HuH-7 (cell line): ENCODE measurements around the gene USP27X.
A peak's percentile ranks its signal among the peaks of the same experiment; 100 is the strongest.

ENCODE experiments used
- DNase-seq: peaks from one replicate; pipeline ENCODE4 v3.0.0; 2011; ENCODE audit warnings: low spot score

USP27X gene

GRCh38 chrX:49878834-49879655 is at the start of gene USP27X:
Gene USP27X, plus strand, starts transcription at chrX:49879484. Its CDS starts 824 bp downstream, at chrX:49880308.
- peak; percentile 43 for DNase-seq

GRCh38 chrX:49838374-49838773 is 40.9 kb upstream of the USP27X start:
- DNase-seq, result peak; percentile 46

DNA sequence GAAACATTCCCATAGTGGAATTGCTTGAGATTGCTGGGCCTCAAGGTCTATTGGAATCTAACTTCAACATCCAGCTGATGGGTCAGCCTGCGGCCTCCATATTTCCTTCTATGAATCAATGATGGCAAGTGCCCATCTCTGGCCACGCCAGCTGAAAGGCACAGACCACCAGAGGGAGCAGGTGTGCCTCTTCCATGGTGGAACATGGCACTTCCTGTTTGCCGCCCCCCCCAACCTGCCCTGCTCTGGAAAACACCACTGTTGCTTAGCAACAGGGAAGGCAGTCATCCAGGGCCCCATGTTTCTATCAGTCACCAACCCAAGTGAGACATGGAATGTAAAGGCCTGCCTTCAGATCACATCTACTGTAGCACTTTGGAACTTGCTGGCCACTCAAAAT is 38.6 kb upstream of the USP27X start:
- peak; percentile 30 for DNase-seq

DNA sequence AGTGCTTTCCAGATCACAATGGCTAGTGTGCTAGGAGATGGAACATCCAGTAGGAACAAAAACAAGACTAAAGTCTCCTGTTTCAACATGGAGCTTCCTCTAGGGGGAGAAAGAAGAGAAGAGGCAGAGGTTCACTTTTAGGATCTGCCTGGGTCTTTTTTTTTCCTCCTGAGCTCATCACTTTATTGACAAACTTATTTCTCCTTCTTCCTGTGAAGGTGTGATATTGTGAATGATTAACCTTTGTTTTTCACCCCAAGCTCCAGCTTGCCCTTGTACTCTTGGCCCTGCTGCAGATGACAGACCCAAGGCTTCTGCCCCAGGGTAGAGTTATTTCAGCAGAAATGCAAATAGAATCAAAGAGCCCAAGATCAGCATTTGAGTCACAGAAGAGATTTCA is 36.7 kb upstream of the USP27X start:
- no peak for DNase-seq

GRCh38 chrX:49844611-49845010 is 34.7 kb upstream of the USP27X start:
- no peak for DNase-seq

DNA sequence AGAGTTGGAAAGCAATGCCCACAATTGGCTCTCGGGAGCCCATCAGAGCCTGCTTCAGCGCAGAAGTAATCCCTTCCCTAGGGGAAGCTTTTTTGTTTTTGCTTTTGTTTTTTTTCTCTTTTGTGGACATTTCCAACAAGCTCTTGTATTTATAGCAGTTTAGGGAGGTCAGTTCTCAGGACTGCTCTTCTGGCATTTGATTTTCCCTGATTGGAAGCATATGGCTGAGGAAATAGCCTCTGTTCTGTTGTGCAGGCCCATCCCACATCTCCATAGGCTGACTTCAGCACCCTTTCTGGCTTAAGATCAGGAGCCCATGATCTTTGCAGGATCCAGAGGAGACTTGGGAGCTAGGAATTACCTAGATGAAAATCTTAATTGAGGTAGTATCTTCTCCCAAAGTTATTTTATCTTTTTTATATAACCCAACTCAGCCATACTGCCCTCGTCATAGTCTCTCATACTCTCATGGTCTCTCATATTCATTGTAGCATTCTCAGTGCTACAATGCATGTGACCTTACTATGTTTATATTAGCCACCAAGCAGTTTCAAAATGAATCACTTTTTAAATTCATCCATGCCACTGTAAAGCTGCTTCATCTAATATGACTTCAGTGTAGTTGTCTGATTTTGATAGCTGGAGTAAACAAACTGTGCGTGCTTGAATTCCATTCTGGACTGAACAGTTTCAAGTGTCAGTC is 33.4 kb upstream of the USP27X start:
- DNase-seq, result no peak

- DNase-seq, result no peak
Observed at GRCh38 chrX:49846522-49846921, 32.8 kb upstream of the USP27X start.

DNA sequence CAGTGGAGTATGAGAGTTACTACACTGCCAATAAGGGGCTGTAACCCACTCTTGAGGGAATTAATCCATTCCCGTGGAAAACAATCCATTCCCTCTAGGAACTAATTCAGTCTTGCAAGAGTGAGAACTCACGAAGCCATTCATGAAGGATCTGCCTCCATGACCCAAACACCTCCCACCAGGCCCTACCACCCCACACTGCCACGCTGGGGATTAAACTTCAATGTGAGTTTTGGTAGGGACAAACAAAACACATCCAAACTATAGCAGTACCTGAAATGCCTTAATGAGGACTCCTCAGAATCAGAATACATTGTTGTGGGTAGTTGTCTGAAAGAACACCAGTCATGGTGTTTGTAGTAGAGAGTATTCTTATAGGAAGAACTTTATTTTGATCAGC is 31.0 kb upstream of the USP27X start:
- DNase-seq, result no peak

GRCh38 chrX:49850028-49850427 is 29.3 kb upstream of the USP27X start:
- DNase-seq, result no peak

- no peak for DNase-seq
Observed at GRCh38 chrX:49853661-49854060, 25.6 kb upstream of the USP27X start.

GRCh38 chrX:49856819-49857218 is 22.5 kb upstream of the USP27X start:
- DNase-seq, result no peak

GRCh38 chrX:49858341-49858740 is 20.9 kb upstream of the USP27X start:
- DNase-seq, result no peak

DNA sequence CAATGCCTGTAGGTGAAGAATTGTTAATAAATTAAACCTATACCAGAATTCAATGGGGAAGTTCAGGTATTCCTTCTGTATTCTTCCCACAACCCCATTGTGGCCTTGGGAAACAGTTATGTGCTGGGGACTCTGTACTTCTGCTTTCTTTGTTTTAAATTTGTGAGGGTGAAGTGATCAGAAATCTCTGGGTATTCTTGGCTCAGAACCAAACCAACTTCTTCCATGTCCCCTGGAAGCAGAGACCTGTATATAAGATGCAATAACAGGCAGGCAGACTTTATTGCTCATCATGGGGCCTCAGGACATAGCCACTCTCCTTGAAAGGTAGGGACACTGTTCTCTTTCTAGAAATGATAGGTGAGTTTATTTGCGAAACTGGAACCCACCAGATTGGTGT is 19.8 kb upstream of the USP27X start:
- no peak for DNase-seq

GRCh38 chrX:49860867-49861535 is 18.3 kb upstream of the USP27X start:
- no peak for DNase-seq

DNA sequence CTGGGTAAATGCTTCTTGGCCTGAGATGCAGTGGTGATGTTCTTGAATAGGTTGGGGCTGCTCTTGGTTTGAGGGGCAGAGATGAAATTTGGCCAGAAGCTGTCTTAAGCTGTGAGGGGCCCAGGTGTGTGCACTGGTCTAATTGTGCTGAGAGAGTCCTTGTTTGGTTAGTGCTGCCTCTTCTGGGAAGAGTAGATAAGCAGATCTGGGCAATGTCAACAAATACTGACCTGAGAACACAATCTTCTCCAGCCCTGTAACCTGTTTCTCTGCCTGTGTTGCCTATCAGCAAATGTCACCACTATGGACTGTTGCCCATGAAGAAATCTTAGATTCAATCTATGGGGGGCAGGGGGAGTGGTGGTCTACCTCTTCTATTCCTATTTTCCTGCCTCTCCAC is 17.2 kb upstream of the USP27X start:
- no peak for DNase-seq

- DNase-seq, result no peak
Observed at GRCh38 chrX:49868739-49869138, 10.5 kb upstream of the USP27X start.

DNA sequence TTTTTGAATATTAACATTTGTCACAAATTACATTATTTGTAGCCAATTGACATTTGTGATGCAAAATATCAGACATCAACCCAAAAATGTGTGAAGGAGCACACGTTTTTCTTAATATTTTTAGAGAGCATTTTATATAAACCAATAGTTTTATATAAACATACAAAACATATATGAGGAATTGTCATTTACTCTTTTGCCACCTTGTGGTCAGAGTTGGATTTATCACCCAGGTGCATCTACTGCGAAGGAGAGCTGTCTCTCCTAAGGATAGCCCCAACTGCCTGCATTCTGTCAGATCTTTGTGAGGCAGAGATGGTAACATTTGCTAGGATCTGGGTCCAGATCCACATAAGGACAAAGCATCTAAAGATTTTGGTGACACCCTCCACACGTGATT is 2.5 kb upstream of the USP27X start:
- DNase-seq, result peak; percentile 61

- peak; percentile 32 for DNase-seq
Observed at GRCh38 chrX:49877397-49878101, 1.7 kb upstream of the USP27X start.

GRCh38 chrX:49878128-49878833 is 1.0 kb upstream of the USP27X start:
- no peak for DNase-seq

DNA sequence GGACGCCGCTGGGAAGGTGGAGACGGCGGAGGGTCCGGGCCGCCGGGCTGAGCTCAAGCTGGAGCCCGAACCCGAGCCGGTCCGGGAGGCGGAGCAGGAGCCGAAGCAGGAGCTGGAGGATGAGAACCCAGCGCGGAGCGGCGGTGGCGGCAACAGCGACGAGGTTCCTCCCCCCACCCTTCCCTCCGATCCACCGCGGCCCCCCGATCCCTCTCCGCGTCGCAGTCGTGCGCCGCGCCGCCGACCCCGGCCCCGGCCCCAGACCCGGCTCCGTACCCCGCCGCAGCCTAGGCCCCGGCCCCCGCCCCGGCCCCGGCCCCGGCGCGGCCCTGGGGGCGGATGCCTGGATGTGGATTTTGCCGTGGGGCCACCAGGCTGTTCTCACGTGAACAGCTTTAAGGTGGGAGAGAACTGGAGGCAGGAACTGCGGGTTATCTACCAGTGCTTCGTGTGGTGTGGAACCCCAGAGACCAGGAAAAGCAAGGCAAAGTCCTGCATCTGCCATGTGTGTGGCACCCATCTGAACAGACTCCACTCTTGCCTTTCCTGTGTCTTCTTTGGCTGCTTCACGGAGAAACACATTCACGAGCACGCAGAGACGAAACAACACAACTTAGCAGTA is 483 bp downstream of the USP27X start:
- no peak for DNase-seq

GRCh38 chrX:49880668-49881067 is 1.4 kb downstream of the USP27X start:
- no peak for DNase-seq
